IPS-NIHi11 (cell line): Measurements from ENCODE around the gene INPPL1.

Source experiments
- DNase-seq: peaks from one replicate; pipeline ENCODE4 v3.0.0; 2012; ENCODE audit warnings: mixed read lengths, low spot score

Gene INPPL1

DNA sequence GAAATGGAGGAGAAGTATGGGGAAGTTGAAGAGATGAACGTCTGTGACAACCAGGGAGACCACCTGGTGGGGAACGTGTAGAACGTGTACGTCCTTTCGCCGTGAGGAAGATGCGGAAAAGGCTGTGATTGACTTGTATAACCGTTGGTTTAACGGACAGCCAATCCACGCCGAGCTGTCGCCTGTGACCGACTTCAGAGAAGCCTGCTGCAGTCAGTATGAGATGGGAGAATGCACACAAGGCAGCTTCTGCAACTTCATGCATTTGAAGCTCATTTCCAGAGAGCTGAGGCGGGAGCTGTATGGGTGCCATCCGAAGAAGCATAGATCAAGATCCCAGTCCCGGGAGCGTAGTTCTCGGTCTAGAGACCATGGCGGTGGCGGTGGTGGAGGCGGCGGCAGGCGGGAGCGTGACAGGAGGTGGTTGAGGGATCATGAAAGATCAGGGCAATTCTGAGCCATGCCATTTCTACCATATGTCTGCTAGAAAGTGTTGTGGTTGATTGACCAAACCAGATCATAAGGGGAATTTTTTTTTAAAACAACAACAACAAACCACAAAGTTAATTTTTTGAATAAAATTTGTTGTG, 56.3 kb downstream of the INPPL1 start:
- no peak for DNase-seq

DNA sequence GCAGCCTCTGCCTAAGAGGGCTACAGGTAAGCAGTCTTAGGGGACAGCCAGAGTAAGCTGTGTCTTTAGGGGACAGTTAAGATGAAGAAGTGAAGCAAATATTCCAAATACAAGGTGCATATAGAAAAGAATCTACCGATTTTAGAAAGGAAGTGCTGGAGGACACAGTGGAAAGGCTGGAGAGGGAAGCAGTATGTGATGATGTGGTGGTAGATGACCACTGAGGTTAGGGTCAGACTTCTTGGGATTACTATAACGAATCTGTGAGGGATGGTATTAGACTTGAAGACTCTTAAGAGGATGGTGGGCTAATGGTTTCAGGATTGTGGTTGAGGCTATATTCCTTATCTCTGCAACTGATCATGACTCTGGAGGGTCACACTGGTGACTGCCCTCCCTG, 59.4 kb downstream of the INPPL1 start:
- no peak for DNase-seq

DNA sequence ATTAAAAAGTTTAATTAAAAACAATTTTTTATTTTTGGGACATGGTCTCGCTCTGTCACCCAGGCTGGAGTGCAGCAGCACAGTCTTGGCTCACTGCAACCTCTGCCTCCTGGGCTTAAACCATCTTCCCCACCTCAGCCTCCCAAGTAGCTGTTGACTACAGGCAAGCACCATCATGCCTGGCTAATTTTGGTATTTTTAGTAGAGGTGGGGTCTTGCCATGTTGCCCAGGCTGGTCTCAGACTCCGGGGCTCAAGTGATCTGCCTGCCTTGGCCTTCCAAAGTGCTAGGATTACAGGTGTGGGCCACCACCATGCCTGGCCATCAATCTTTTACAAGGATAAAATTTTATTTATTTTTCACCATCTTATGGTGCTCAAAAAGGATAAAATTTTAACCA, 62.7 kb downstream of the INPPL1 start:
- no peak for DNase-seq
